CD4-positive, alpha-beta T cell (primary cell): ENCODE results near the gene ADORA2B. TPM values are rescaled to one million over a fixed set of nuclear protein-coding genes. Genes with fewer than 3 reads are reported as not detected.
A peak's percentile ranks its signal among the peaks of the same experiment; 100 is the strongest.

ENCODE experiments used
- ATAC-seq: fragments of 200-7000 bp; cut with Tn5 transposase; one replicate; pipeline ENCODE4 v1.10.0; 2022; ENCODE audit warnings: mild to moderate bottlenecking; ENCODE audit not compliant: poor library complexity
- CTCF ChIA-PET: fragments of 350-600 bp; sonication (Branson Sonifier 250); formaldehyde crosslinking; loops from one replicate; lab custom pipeline; 2021; ENCODE audit warnings: antibody characterized with exemption, inconsistent platforms; lab: Charles Lee
- POLR2A ChIA-PET: fragments of 350-600 bp; sonication (Branson Sonifier 250); formaldehyde crosslinking; loops from one replicate; lab custom pipeline; 2021; ENCODE audit warnings: antibody characterized with exemption, inconsistent platforms; lab: Charles Lee
- DNase-seq, 14 experiments: peaks; one replicate each; pipeline ENCODE4 v3.0.0-alpha.2; 2013 to 2020; ENCODE audit warnings: mixed read lengths in 2 of 14
- H3K27ac ChIP-seq, 2 donors: one replicate each; pipeline versions ENCODE4 v1.5.1 to v1.7.0; 2013; ENCODE audit warnings: low read length in 2 of 2, low read depth in 1 of 2, mild to moderate bottlenecking in 1 of 2
- H3K27me3 ChIP-seq, 2 experiments: 1 replicate in 1 of 2; 2 replicates in 1 of 2; pipeline versions ENCODE4 v1.6.1 to v1.7.0; 2013; ENCODE audit warnings: low read length in 2 of 2, control low read depth in 1 of 2, mild to moderate bottlenecking in 1 of 2, moderate library complexity in 1 of 2; ENCODE audit not compliant: insufficient read depth in 2 of 2, control insufficient read depth in 1 of 2
- H3K36me3 ChIP-seq: one replicate; pipeline ENCODE4 v1.6.1; 2013; ENCODE audit warnings: low read length, control low read depth; ENCODE audit not compliant: insufficient read depth
- H3K4me1 ChIP-seq: one replicate; pipeline ENCODE4 v1.6.1; 2013; ENCODE audit warnings: low read length, control low read depth; ENCODE audit not compliant: insufficient read depth
- H3K4me3 ChIP-seq: one replicate; pipeline ENCODE4 v1.5.1; 2013; ENCODE audit warnings: mild to moderate bottlenecking, low read length, moderate library complexity
- H3K9me3 ChIP-seq, 2 experiments: 1 replicate in 1 of 2; 2 replicates in 1 of 2; pipeline versions ENCODE4 v1.6.1 to v1.7.0; 2013; ENCODE audit warnings: low read length in 2 of 2, mild to moderate bottlenecking in 2 of 2, control low read depth in 1 of 2, moderate library complexity in 1 of 2; ENCODE audit not compliant: control insufficient read depth in 1 of 2, insufficient read depth in 1 of 2
- H3K27ac Mint-ChIP-seq: one replicate; pipeline ENCODE4 v1.8.0; 2020; ENCODE audit warnings: mixed read lengths
- H3K27me3 Mint-ChIP-seq: one replicate; pipeline ENCODE4 v1.8.0; 2021; ENCODE audit warnings: mixed read lengths
- H3K36me3 Mint-ChIP-seq: one replicate; pipeline ENCODE4 v1.8.0; 2021; ENCODE audit warnings: low read depth, mixed read lengths
- H3K4me1 Mint-ChIP-seq: one replicate; pipeline ENCODE4 v1.8.0; 2021; ENCODE audit warnings: low read depth, mixed read lengths
- H3K4me3 Mint-ChIP-seq: one replicate; pipeline ENCODE4 v1.8.0; 2020; ENCODE audit warnings: mild to moderate bottlenecking, mixed read lengths
- H3K9me3 Mint-ChIP-seq: one replicate; pipeline ENCODE4 v1.8.0; 2020; ENCODE audit warnings: mixed read lengths
- CTCF ChIP-seq: fragments of 200-600 bp; IDR thresholded peaks from one replicate; pipeline ENCODE4 v1.8.0; 2022; ENCODE audit warnings: antibody characterized with exemption, mild to moderate bottlenecking
- intact Hi-C, 2 experiments: fragments of 100-400 bp; cut with DNase I in 1 of 2; cut with micrococcal nuclease in 1 of 2; formaldehyde crosslinking; loops; one replicate each; pipeline versions ENCODE4 v1.15.1 to v1.9.0; 2023 to 2025; cut with DNase I, micrococcal nuclease
- total RNA-seq, 174 experiments: library from RNA in 2 of 174; stranded (reverse) in 2 of 174; gene quantifications; one replicate each; pipeline ENCODE4 v1.2.3 and lab custom pipeline; 2021 to 2026

The ADORA2B gene
- total RNA-seq, 2 experiments from 2014 or later: not detected

- Mint-ChIP-seq H3K27me3 (peaks cover 10% of the 10 kb centered on the region), H3K9me3 (no peaks in the 10 kb centered on the region), H3K27ac (no peak overlapping the region), H3K36me3 (no peaks in the 10 kb centered on the region), H3K4me1 (no peaks in the 10 kb centered on the region), H3K4me3 (no peak overlapping the region)
- POLR2A ChIA-PET: no interaction called here
- Histone ChIP-seq H3K36me3 (no peaks in the 10 kb centered on the region), H3K27me3 (peaks cover 6% of the 10 kb centered on the region in 2 experiments), H3K4me3 (no peak overlapping the region), H3K4me1 (no peaks in the 10 kb centered on the region), H3K9me3 (no peaks in the 10 kb centered on the region), H3K27ac (no peak overlapping the region)
- TF ChIP-seq CTCF: no peak
- intact Hi-C loops: no loop called here
- no peak for DNase-seq
- CTCF ChIA-PET: no interaction called here
- no peak for ATAC-seq
Observed at GRCh38 chr17:15918661-15919259, 26.2 kb upstream of the ADORA2B start.

- no peaks in the 10 kb centered on the region for H3K36me3 Mint-ChIP-seq
- H3K9me3 Mint-ChIP-seq: no peaks in the 10 kb centered on the region
- no peak overlapping the region for H3K27ac Mint-ChIP-seq
- H3K36me3 ChIP-seq: no peaks in the 10 kb centered on the region
- intact Hi-C loops: no loop called here
- H3K27me3 ChIP-seq: peaks cover 6% of the 10 kb centered on the region in 2 experiments
- H3K27ac ChIP-seq: no peak overlapping the region
- H3K27me3 Mint-ChIP-seq: peaks cover 10% of the 10 kb centered on the region
- POLR2A ChIA-PET: no interaction called here
- no peak for TF ChIP-seq CTCF
- H3K4me3 ChIP-seq: no peak overlapping the region
- no peaks in the 10 kb centered on the region for H3K9me3 ChIP-seq
- DNase-seq (no peak), ATAC-seq (no peak)
- H3K4me1 Mint-ChIP-seq: no peaks in the 10 kb centered on the region
- no peak overlapping the region for H3K4me3 Mint-ChIP-seq
- no peaks in the 10 kb centered on the region for H3K4me1 ChIP-seq
- CTCF ChIA-PET: no interaction called here
Observed at GRCh38 chr17:15919466-15919865, 25.5 kb upstream of the ADORA2B start.

DNA sequence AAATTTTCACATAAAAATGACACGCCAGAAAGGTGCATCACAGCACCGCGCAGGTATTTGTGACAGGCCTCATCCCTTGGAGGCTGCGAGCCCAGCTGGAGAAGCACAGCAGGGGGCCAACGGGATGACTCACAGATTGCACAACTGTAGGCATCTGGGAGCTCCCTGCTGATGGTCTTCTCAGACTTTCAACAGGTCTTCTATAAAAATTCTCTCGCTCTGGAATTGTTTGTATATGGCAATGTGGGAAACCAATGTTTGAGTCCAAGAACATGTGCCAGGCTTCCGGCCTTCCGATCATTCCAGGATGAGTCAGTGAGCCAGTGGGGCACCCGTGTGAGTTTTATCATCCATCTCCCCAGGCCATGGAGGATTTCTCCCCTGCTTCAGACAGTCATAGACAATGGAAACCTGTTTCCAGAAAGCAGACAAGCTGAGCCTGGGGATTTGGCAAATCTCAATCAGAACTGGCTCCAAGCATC, 24.1 kb upstream of the ADORA2B start:
- Mint-ChIP-seq H3K27me3 (peaks cover 10% of the 10 kb centered on the region), H3K36me3 (no peaks in the 10 kb centered on the region), H3K4me1 (no peaks in the 10 kb centered on the region), H3K27ac (no peak overlapping the region), H3K4me3 (no peak overlapping the region), H3K9me3 (no peaks in the 10 kb centered on the region)
- ChIA-PET CTCF (interaction anchor here (0.7 kb wide), 1 partner anchor 544 kb away, joined by 4 read pairs; no protein-coding TSS in a partner anchor), POLR2A (no interaction called here)
- intact Hi-C loops: no loop called here
- ATAC-seq (no peak), DNase-seq (peak in 2 of 14 experiments; percentile 32 to 33)
- Histone ChIP-seq H3K4me1 (no peaks in the 10 kb centered on the region), H3K27me3 (peaks cover 6% of the 10 kb centered on the region in 2 experiments), H3K4me3 (no peak overlapping the region), H3K27ac (no peak overlapping the region), H3K9me3 (no peaks in the 10 kb centered on the region), H3K36me3 (no peaks in the 10 kb centered on the region)
- no peak for TF ChIP-seq CTCF
